ENCODE measurements around the gene C11orf52.

The C11orf52 gene

GRCh38 chr11:111937844-111938243 is 19.1 kb downstream of the C11orf52 start:
- no peak for DNase-seq (ENCODE audit: low read depth, low spot score)

- DNase-seq (ENCODE audit: low read depth, low spot score), result no peak
These were observed 20.0 kb downstream of the C11orf52 start for GRCh38 chr11:111938687-111939160.

GRCh38 chr11:111939836-111940604 is 21.3 kb downstream of the C11orf52 start:
- no peak for DNase-seq (ENCODE audit: low read depth, low spot score)

GRCh38 chr11:111941963-111942362 is 23.2 kb downstream of the C11orf52 start:
- no peak for DNase-seq (ENCODE audit: low read depth, low spot score)

- DNase-seq (ENCODE audit: low read depth, low spot score), result no peak
These were observed 24.1 kb downstream of the C11orf52 start for GRCh38 chr11:111942829-111943228.

- DNase-seq (ENCODE audit: low read depth, low spot score), result no peak
These were observed 25.4 kb downstream of the C11orf52 start for GRCh38 chr11:111944139-111944538.

DNA sequence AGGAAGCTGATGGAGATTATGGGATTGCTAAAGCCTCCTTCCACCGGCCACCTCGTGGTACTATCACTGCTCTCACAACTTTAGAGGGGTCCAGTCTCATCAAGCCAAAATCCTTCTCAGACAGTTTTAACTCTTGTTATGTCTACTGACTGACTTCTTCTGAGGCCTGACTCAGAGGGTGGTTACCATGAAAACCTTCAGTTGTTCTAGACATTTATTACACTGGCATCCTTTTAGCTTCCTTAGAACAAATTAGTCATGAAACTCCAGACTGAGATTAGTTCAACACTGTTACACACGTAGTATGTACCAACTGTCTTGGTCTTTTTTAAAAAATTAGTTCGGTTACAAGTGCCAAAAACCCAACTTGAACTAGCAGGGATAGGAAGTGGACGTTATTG is 25.9 kb downstream of the C11orf52 start:
- DNase-seq (ENCODE audit: low read depth, low spot score), result no peak

- DNase-seq (ENCODE audit: low read depth, low spot score), result no peak
These were observed 26.5 kb downstream of the C11orf52 start for GRCh38 chr11:111945198-111945597.

DNA sequence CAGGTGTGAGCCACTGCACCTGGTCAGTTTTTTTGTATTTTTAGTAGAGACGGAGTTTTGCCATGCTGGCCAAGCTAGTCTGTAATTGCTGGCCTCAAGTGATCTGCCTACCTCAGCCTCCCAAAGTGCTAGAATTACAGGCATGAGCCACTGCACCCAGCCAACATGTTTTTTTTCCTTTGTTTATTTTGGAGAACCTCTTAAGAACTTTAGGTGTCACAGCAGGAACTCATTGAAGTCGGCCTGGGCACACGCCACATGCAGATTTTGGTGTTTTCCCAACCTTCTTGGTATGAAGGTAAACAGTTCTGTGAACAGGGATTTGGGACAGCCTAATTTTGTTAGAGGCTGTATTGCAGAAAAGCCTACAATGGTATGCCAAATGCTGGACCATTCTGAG is 27.8 kb downstream of the C11orf52 start:
- no peak for DNase-seq (ENCODE audit: low read depth, low spot score)

DNA sequence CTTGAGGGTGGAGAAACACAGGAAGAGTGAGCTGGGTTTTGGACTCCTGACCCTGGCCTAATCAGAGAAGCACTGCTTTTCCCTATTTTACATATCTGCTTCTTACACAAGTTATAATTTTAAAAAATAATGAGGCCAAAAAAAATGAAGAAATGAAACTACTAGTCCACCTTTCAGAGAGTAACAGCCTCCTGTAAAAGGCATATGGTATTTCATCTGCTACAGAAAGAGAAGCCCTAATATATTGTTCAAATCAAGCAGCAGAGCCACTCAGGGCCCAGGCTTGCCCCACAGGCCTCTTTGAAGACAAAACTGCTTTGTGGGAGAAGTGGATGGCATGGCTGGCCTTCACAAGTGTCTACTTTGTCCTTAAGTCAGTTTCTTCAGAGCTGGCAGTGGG is 28.4 kb downstream of the C11orf52 start:
- DNase-seq (ENCODE audit: low read depth, low spot score), result no peak

- DNase-seq (ENCODE audit: low read depth, low spot score), result no peak
These were observed 31.1 kb downstream of the C11orf52 start for GRCh38 chr11:111949519-111950426.

DNA sequence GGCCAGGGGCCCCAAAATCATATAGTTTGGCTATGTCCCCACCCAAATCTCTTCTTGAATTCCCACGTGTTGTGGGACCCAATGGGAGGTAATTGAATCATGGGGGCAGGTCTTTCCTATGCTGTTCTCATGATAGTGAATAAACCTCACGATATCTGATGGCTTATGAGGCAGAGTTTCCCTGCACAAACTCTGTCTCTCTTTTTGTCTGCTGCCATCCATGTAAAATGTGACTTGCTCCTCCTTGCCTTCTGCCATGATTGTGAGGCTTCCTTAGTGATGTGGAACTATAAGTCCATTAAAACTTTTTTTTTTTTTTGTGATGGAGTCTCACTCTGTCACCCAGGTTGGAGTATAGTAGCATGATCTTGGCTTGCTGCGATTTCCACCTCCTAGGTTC is 32.9 kb downstream of the C11orf52 start:
- DNase-seq (ENCODE audit: low read depth, low spot score), result no peak

GRCh38 chr11:111954154-111954553 is 35.4 kb downstream of the C11orf52 start:
- no peak for DNase-seq (ENCODE audit: low read depth, low spot score)

- no peak for DNase-seq (ENCODE audit: low read depth, low spot score)
These were observed 39.1 kb downstream of the C11orf52 start for GRCh38 chr11:111957663-111958444.

- DNase-seq (ENCODE audit: low read depth, low spot score), result no peak
These were observed 42.2 kb downstream of the C11orf52 start for GRCh38 chr11:111960916-111961315.

DNA sequence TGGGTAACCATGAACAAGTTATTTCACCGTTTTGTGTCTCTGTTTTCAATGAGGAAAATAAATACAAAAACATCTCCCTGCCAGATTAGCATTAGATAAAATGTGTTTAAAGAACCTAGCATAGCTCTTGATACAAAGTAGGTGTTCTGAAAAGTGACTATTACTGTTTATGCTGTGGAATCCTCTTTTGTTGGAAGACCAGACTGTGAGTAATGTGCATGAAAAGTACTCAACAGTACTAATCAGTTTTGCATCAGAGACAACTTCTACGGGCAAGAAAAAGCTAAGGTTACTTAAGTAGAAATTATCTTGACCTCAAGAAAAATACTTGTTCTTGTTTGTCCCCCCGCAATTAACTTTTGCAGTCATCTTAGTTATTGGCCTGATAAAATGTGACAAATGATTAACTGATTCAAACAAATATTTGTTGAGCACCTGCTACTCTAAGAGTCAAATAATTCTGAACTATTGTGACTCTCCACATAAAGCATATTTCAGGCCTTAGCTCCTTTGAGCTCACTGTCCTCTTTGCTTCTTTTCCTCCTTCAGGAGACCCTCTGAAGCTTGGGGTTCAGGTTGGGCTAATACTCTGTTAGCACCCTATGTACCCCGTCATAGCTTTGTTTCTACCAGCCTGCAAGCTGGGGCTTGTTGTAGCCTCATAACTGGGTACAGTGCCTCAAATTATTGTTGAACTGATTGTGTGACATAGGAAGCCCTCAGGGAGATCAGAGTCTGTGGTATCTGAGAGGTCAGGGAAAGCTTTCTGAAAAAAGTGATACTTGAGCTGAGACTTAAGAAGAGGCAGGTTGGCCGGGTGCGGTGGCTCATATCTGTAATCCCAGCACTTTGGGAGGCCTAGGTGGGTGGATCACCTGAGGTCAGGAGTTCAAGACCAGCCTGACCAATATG is 42.9 kb downstream of the C11orf52 start:
- no peak for DNase-seq (ENCODE audit: low read depth, low spot score)

DNA sequence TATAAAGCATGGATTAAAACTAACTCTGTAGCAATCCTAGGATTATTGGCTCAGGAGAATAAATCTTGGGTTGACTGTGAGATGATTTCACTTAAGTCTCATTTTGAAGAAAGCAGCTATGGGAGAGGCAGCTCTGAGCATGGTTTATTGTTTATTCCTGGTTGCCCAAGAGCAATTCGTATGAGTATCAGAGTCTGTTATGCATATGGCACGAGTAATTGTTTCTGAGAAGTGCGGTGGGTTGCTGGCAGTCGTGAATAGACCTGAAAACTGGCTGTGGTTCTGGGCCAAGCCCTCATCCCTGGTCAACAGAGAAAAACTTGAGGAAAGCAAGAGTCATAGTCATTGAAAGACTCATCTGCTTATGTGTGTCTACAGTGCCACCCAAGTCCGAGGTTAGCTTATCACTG is 45.2 kb downstream of the C11orf52 start:
- DNase-seq (ENCODE audit: low read depth, low spot score), result no peak

DNA sequence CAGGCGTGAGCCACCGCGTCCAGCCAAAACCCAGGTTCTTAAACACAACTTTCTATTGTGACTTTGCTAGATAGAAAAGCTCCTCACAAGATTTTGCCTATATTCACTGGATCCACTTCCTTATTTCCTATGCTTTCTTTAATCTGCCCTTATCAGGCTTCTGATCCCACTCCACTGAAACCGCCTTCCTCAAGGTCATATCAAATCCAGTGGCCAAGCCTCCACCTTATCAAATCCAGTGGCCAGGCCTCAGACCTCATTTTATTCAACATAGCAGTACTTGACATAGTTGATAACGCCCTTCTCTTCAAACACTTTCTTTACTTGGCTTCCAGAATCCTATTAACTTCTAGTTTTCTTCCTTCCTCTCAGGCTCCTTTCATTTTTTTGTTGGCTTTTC is 48.0 kb downstream of the C11orf52 start:
- no peak for DNase-seq (ENCODE audit: low read depth, low spot score)

GRCh38 chr11:111967649-111968048 is 48.9 kb downstream of the C11orf52 start:
- DNase-seq (ENCODE audit: low read depth, low spot score), result no peak

DNA sequence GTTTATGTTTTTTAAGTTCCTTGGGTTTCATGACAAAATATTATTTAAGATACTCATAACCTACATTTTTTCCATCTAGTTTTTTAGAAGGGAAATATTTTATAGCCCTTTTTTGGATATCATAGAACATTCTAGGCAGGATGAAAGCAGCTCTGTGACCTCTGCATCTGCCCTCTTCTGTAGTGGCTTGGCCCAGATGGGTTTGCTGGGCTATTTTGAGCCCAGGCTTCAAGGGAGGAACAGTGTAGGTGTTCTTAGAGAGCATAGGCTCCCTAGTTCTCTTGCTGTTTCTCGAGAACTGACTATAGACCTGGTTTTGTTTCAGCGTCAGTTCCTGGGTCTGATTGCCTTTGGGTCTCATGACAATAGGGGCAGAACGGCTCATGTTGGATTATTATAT is 50.6 kb downstream of the C11orf52 start:
- DNase-seq (ENCODE audit: low read depth, low spot score), result no peak

GRCh38 chr11:111974446-111974845 is 55.7 kb downstream of the C11orf52 start:
- DNase-seq (ENCODE audit: low read depth, low spot score), result no peak
